Measurements from ENCODE around the gene ECHDC1. TPM values are rescaled to one million over a fixed set of nuclear protein-coding genes. Genes with fewer than 3 reads are reported as not detected.

The ECHDC1 gene
- total and polyA plus RNA-seq, 2 of the 4 experiments (the other 2 are of a cell fraction): 33.1 to 40.3 TPM

DNA sequence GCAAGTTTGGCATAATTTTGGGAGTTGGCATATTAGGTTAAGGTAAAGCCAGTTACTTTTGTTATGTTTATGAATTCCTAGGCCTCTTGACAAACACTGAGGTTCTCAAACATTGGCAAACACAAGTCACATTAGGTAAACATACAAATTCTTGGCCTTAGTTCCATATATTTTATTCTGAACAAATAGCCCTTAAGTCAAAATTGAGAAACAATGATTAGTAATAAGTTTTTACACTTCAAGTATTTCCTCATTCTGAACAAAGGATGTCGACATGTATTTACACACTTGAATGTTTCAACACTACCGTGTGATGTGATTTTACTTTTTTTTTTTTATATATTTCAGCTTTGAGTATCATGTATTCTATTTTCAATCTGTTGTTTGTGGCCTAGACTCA lies 3.8 kb upstream of the ECHDC1 start:
- Histone ChIP-seq H3K18ac (ENCODE audit: low read depth, low read length) (no peak overlapping the region), H2AFZ (replicated peaks; ENCODE audit: low read length, poor library complexity) (no peak overlapping the region), H3K4me2 (ENCODE audit: low read depth, low read length) (peak overlapping the region; percentile 29; the same call in 1 of the 2 replicates), H3K36me3 (ENCODE audit: control insufficient read depth, insufficient read depth, low read length) (no peaks in the 10 kb centered on the region), H3K4ac (ENCODE audit: low read depth, low read length) (no peak overlapping the region), H2BK20ac (ENCODE audit: low read depth, low read length) (no peak overlapping the region), H3K23ac (ENCODE audit: low read depth, low read length) (no peak overlapping the region), H3K4me3 (ENCODE audit: insufficient read depth, low read depth, low read length) (no peak overlapping the region), H2BK5ac (ENCODE audit: low read depth, low read length, poor library complexity, severe bottlenecking) (peak overlapping the region; percentile 51), H2AK5ac (ENCODE audit: low read depth, low read length) (no peak overlapping the region), H2AK9ac (replicated peaks; ENCODE audit: low read depth, low read length, poor library complexity) (no peak overlapping the region), H3K79me1 (ENCODE audit: low read depth in 1 of 2, low read length in 2 of 2) (peaks cover 10 to 40% of the 10 kb centered on the region in 2 experiments), H2BK15ac (ENCODE audit: low read depth, low read length) (no peak overlapping the region), H3K9me1 (ENCODE audit: insufficient read depth, low read length) (no peaks in the 10 kb centered on the region), H4K20me1 (ENCODE audit: insufficient read depth, low read length) (no peaks in the 10 kb centered on the region), H3K9me3 (ENCODE audit: control insufficient read depth, insufficient read depth, low read length) (no peaks in the 10 kb centered on the region), H2BK120ac (ENCODE audit: low read depth, low read length) (no peak overlapping the region), H4K5ac (ENCODE audit: low read depth, low read length) (no peak overlapping the region), H3K9ac (ENCODE audit: low read depth, low read length) (no peak overlapping the region), H3K14ac (replicated peaks; ENCODE audit: low read depth, low read length) (no peak overlapping the region), H4K8ac (ENCODE audit: low read depth in 2 of 2, low read length in 2 of 2) (no peak overlapping the region), H3K27me3 (ENCODE audit: control insufficient read depth, insufficient read depth, low read length) (no peaks in the 10 kb centered on the region), H3K4me1 (ENCODE audit: control insufficient read depth, insufficient read depth, low read length) (peaks cover 1% of the 10 kb centered on the region), H3K56ac (ENCODE audit: extremely low read depth, insufficient read depth, low read length) (no peak overlapping the region; the same call in 1 of the 2 replicates), H3K27ac (ENCODE audit: insufficient read depth, low read length) (no peak overlapping the region), H4K91ac (ENCODE audit: insufficient read depth, low read depth, low read length) (no peak overlapping the region)
- intact Hi-C loops (cut with micrococcal nuclease) (loop anchor here (1.0 kb wide), 1 partner anchor 18 kb away; no protein-coding TSS in a partner anchor), dilution Hi-C loops (cut with HindIII; ENCODE audit: low sequenced_read_pairs, unreplicated experiment) (no loop called here), in situ Hi-C loops (cut with MboI; ENCODE audit: low sequenced_read_pairs) (no loop called here)
- TF ChIP-seq RCOR1 (IDR thresholded peaks at IDR 0.05; ENCODE audit: insufficient replicate concordance, low read length): no peak
- 0 out of 2 replicates have a peak, but pooled peaks have one; percentile 20 for TF ChIP-seq CEBPB (IDR thresholded peaks at IDR 0.05; ENCODE audit: low read depth, low read length)
- ChIA-PET POLR2A (ENCODE audit: unreplicated experiment) (no interaction called here), CTCF (no interaction called here)
- DNase-seq: no peak
- WGBS, 2 experiments (ENCODE audit: extremely low coverage in 2 of 2, insufficient read length in 1 of 2): no CpG with 5 or more reads among the region's 2 CpGs
- no peak for ATAC-seq (ENCODE audit: low read depth)
- BruUV-seq (replicated peaks): no TSS peak

All from IMR-90 (cell line).